Stimulated activated naive CD8-positive, alpha-beta T cell treated with anti-CD3 and anti-CD28 coated beads, Interleukin-15, Interleukin-2, amounts not matched to agents 100 U/mL and 50 U/mL, for 24 hours (primary cell): ENCODE results near the gene FLAD1.
"Not testable (repeated sequence)": the region's sequence is repeated elsewhere in the genome, so short reads cannot be mapped to it uniquely, and the experiment has no call there.

Experiments
- ATAC-seq: fragments of 150-1000 bp; cut with Tn5 transposase; one replicate; pipeline ENCODE4 v1.10.0; 2021
- DNase-seq: peaks from one replicate; pipeline ENCODE4 v3.0.0; 2021

FLAD1 gene

DNA sequence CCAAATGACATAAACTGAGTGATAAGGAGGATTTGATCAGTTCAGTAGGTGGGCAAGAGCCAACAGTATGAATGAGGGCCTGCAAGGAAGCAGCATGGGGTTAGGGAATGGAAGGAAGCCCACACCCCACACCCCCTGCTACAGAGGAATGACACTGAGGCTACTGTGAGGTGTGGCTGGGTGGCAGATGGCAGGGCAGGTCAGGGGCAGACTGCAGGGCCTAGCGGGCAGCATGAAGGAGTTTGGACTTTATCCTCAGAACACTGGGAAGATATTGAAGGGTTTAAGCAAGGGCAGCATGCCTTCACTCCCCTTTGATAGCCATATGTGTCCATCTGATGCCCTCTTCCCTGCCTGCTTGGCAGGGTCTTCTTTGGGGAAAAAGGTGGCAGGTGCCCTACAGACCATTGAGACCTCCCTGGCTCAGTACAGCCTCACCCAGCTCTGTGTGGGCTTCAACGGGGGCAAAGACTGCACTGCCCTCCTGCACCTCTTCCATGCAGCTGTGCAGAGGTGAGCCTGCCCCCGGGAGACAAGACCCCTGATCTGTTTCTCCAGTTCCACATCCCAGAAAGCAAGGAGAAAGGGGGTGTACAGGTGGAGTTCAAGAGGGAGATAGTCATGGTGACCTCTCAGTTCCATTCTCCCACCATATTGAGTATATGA is 6.2 kb downstream of the FLAD1 start:
- no peak for DNase-seq
- no peak for ATAC-seq

GRCh38 chr1:154990276-154990675 is 7.1 kb downstream of the FLAD1 start:
- no peak for DNase-seq
- ATAC-seq: no peak

GRCh38 chr1:154992721-154993571 is 9.8 kb downstream of the FLAD1 start:
- DNase-seq: no peak
- ATAC-seq: no peak

DNA sequence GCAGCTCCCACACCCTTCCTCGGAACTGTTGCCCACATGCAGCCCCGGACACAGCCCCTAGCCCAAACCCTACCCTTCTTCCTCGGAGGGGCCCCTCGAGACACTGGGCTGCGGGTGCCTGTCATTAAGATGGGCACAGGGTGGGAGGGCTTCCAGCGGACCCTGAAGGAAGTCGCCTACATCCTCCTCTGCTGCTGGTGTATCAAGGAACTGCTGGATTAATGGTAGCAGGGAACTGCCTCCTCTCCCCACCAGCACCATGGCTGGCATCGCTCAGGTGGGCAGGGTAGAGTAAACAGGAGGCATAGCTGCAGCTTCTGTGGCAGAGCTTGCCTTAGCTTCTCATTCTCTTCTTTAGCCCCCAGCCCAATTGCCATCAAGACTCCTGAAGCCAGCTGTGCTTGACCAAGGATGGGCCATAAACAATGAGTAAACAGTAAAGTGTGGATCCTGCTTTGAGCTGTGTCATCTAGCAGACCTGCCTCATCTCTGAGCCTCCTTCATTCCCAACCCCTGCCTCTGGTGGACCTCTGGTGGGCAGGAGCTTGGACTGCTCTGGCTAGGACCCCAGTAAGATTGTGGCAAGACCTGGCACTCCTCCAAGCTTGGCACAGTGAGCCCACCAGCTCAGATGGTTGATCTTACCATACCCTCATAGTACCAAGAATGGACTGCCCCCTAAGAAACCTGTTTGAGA is 10.6 kb downstream of the FLAD1 start, which contains the start of gene LENEP:
Gene LENEP, plus strand, starts transcription at position 15 of the 697 bp plus-strand sequence. Its CDS starts 22 bp downstream, at position 37.
- no peak for ATAC-seq

DNA sequence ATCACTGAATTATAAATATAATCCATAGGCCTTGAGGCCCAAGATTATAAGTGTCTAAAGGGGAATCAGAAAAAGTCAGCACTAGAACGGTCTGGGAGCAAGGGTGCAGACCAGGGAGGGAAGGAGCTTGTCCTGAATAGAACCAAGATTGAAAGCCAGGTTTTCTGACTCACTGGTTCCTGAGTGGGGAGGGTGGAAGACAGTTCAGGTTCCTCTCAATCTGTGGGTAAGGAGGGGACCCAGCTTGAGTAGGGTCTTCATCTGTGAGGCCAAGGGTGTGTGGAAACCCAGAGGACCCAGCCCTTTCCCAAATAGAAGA is 11.1 kb downstream of the FLAD1 start:
- DNase-seq: no peak
- ATAC-seq: no peak

More for the DNA sequence above, 10.6 kb downstream of the FLAD1 start, which contains the start of gene LENEP:
- DNase-seq: no peak

- DNase-seq (no peak), ATAC-seq (no peak)
Observed at GRCh38 chr1:154994591-154994990, 11.4 kb downstream of the FLAD1 start.

- not testable (repeated sequence) for ATAC-seq
- DNase-seq: peak; percentile 30
Observed at GRCh38 chr1:154995301-154995983, 12.3 kb downstream of the FLAD1 start.

GRCh38 chr1:154996966-154997701 is 14.0 kb downstream of the FLAD1 start:
- ATAC-seq: no peak
- DNase-seq: no peak

DNA sequence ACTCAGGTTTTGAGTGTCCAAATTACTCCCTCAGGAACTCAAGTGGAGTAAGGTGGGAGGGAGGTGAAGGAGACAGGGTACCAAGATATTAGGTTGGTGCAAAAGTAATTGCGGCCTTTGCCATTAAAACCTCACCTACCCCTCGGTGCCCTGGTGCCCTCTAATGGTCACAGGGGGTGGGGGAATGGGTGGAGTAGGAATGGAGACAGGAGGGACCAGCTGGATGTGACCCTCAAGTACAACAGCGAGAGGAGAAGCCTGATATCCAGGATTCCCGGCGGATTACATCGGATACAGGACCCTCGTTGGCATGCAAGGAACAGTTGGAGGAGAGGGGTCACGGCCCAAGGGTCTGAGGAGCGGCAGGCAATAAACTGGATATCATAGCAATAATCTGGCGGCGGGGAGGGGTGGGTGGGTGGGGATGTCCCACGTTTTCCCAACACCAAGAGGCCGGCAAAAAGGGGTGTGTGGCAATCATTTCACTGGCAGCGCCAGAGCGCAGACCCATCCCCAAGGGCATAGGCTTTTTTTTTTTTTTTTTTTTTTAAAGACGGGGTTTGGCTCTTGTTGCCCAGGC is 15.1 kb downstream of the FLAD1 start:
- ATAC-seq (no peak), DNase-seq (no peak)

GRCh38 chr1:154998818-154999570 is 15.8 kb downstream of the FLAD1 start:
- ATAC-seq: peak; percentile 31

GRCh38 chr1:154999571-155000410 is 16.6 kb downstream of the FLAD1 start:
- ATAC-seq (peak; percentile 6), DNase-seq (peak; percentile 81)

More at GRCh38 chr1:154998818-154999570, 15.8 kb downstream of the FLAD1 start:
- DNase-seq: peak; percentile 87

DNA sequence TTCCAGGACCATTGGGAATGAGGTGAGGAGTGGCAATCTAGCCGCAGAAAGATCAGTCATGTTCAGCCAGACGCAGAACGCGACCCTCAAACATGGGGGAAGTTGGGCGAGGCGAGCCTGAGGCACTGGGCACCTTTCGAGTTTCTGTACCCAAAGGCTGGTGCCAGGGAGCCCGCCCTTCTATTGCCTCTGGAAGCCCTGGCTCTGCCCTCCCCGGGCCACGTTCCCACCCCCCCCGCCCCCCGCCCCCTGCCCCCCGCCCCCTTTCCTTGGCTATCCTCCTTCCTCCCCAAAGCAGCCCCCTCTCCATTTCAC is 17.2 kb downstream of the FLAD1 start:
- no peak for ATAC-seq
- no peak for DNase-seq

DNA sequence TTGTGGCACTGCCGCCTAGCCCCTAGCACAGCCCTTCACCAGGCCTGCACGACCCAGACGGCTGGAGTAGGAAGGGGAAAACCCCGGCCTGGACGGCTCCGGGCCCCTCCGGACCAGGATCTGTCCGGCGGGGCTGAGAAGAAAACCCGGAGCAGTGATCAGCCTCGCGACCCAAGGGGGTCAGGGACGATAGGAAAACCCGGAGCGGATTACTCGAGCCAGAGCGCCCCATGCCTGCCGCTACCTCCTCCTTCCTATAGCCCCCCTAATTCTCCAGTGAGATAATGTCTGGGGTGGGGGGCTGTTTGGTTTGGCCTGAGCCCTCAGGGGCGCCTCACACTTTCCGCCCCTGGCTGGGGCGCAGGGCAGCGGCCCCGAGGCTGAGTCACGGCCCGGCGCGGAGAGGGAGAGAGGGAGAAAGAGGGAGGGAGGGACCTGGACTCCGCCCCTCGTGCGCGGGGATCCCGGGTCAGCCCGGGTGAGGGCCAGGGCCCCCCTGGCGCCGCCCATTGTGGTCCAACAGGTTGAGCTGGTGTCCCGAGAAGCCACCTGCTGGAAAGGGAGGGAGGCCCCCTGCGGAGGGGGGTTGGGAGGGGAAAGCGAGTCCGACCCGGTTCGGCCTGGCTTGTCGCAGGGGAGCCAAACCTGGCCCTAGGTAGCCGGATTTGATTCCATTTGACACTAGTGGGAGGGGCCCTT is 17.7 kb downstream of the FLAD1 start:
- ATAC-seq (peak; percentile 52), DNase-seq (peak; percentile 92)

DNA sequence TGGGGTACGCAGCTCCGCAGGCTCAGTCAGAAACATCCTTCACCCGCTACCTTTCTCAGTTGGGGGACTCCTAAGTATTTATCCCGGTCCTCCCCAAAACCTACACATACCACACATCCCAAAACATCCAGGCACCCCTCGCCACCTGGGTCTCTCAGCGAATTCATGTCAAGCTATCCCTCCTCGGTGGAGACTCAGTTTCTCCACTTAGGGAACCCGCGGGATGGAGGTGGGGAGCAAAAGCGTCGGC is 18.2 kb downstream of the FLAD1 start:
- ATAC-seq: no peak
- no peak for DNase-seq

GRCh38 chr1:155001675-155002463 is 18.7 kb downstream of the FLAD1 start:
- peak; percentile 67 for ATAC-seq

DNA sequence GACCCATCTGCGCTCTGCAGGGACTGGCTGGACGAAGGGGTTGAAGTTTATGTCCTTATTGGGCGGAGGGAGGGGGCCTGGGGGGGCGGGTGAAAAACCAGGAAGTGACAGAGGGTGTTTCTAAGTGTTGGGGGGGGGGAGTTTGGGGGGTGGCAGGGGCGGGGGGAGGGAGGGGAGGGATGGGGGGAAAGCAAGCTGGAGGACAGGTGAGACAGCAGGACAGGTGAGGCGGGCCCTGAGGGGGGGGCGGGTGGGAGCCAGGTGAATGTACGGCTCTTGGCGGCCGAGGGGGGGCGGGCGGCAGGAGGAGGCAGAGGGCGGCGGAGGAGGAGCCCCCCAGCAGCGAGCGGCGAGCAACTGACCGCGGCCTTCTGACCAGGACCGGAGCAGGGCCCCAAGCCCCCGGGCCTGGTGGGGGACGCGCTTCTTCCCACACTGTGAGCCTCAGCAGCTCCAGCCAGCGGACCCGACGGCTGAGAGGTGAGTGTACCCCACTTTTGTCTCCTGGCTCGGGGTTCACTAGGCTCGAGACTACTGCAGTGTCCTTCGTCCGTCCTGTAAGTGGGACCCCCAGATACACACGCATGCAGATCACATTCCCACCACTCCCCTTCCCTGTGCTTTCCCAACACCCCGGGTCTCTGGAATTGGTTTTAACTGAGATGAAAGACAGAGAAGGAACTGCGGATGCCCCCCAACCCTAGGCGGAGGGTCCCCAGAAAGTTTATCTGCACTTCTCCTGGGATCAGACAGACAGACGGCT is 19.5 kb downstream of the FLAD1 start, which contains the start of gene ZBTB7B:
Gene ZBTB7B, plus strand, starts transcription at position 339 of the 763 bp plus-strand sequence. CDS start 11,859 bp downstream, outside the sequence.
- DNase-seq (no peak), ATAC-seq (no peak)

More at GRCh38 chr1:155001675-155002463, 18.7 kb downstream of the FLAD1 start:
- peak; percentile 99 for DNase-seq

- DNase-seq (no peak), ATAC-seq (no peak)
Observed at GRCh38 chr1:155003227-155003765, 20.2 kb downstream of the FLAD1 start.
